A549 treated with Mapracorat at 1 μM for 4 hours (cell line): ENCODE data around the gene ENTREP3. TPM values are rescaled to one million over a fixed set of nuclear protein-coding genes. Genes with fewer than 3 reads are reported as not detected.

Experiments
- total RNA-seq: library from RNA; stranded (reverse); fragments of 200-300 nt; extraction: Qiagen RNA extraction; gene quantifications from 5 replicates; pipeline ENCODE4 v1.2.3, GENCODE V29; 2022

ENTREP3 gene, protein sequence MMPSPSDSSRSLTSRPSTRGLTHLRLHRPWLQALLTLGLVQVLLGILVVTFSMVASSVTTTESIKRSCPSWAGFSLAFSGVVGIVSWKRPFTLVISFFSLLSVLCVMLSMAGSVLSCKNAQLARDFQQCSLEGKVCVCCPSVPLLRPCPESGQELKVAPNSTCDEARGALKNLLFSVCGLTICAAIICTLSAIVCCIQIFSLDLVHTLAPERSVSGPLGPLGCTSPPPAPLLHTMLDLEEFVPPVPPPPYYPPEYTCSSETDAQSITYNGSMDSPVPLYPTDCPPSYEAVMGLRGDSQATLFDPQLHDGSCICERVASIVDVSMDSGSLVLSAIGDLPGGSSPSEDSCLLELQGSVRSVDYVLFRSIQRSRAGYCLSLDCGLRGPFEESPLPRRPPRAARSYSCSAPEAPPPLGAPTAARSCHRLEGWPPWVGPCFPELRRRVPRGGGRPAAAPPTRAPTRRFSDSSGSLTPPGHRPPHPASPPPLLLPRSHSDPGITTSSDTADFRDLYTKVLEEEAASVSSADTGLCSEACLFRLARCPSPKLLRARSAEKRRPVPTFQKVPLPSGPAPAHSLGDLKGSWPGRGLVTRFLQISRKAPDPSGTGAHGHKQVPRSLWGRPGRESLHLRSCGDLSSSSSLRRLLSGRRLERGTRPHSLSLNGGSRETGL
- total RNA-seq = 27.1 to 36.5 TPM (median 33.7 TPM) in 5 replicates

DNA sequence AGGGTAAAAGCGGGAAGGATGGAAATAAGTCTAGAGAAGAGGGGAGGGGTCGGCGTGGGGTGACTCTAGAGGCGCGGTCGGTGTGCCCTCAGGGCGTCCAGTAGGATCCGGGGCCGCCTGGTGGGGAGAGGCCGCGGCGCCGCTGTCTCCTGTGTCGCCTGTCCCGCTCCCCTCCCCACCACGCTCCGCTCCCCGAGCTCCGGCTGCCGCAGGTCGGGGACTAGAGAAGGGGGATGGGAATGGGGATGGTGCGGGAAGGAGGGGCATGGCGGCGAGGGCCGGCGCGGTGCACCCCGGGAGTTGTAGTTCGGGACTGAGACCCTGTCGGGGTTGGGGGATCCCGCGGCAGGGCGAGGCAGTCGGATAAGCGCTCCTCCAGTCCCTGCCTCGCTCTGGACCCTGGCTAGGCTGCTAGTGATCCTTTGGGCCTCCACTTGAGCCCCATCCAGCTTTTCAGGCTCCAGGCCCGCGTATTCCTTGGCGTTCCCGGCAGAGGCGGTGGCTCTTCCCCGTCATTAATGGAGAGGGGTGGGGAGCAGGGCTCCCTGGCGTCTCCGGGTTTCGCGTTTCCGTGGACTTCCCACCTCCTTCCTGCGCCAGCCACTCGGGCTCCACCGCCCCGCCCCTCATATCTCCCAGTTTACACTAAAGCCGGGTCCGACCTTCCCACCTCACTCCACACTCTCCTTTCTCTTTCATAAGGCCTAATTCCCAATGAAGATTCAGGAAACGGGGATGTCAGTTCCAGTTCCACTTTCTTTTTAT is at the start of gene ENTREP3:
ENTREP3 (minus strand) TSS at position 241 of the 765 bp plus-strand sequence. CDS start 606 bp downstream, outside the sequence.

DNA sequence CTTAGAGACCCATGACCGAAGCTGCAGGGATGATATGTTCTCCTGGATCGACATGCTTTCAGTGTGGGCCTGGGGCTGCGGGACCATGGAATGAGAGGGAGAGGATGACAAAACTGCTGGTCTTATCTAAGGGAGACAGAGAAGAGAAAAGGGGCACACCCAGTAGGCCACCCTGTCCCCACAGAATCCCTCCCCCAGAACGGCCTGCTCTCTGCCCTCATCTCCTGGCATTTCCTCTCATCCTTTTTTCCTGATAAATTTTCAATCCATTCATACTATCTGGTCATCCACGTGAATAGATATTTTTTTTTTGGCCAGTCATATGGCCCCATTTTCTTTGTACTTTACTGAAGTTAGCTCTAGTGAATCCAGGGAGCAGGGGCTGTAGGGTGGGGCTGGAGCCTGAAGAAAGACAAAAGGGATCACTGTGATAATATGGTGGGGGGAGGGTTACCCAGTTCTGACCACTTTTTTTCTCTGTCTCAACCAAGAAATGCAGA is 46.1 kb upstream of the ENTREP3 start, which contains the start of gene PKLR:
PKLR (minus strand) TSS at position 97 of the 500 bp plus-strand sequence; CDS start at position 54, 43 bp downstream.

DNA sequence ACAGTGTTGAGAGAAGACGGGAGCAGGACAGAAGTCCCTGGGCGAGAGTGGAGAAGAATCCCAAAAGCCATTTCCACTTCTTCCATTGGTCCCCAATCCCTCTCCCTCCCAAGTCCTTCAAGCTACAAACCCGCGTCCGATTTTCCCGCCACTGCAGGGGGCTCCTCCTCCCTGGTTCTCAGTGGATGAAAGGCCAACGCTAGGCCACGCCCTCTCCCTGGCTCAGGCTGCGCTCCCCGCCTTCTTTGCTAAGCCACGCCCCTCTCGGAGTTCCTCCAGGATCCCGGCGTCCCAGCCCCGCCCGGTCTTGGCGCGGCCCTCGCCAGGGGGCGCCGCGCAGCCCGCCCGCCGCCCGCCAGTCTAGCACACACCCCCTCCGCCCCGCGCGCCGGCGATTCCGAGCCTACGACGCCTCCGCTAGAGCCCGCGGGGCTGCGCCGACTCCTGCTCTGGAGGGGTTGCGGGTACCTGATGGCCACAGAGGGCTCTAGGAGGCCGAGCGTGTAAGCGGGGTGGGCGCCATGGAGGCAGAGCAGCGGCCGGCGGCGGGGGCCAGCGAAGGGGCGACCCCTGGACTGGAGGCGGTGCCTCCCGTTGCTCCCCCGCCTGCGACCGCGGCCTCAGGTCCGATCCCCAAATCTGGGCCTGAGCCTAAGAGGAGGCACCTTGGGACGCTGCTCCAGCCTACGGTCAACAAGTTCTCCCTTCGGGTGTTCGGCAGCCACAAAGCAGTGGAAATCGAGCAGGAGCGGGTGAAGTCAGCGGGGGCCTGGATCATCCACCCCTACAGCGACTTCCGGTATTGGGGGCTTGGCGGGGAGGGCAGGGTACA is 22.0 kb upstream of the ENTREP3 start, which contains the start of gene HCN3:
HCN3 (plus strand) TSS at position 394 of the 832 bp plus-strand sequence; CDS start at position 522, 128 bp downstream.

DNA sequence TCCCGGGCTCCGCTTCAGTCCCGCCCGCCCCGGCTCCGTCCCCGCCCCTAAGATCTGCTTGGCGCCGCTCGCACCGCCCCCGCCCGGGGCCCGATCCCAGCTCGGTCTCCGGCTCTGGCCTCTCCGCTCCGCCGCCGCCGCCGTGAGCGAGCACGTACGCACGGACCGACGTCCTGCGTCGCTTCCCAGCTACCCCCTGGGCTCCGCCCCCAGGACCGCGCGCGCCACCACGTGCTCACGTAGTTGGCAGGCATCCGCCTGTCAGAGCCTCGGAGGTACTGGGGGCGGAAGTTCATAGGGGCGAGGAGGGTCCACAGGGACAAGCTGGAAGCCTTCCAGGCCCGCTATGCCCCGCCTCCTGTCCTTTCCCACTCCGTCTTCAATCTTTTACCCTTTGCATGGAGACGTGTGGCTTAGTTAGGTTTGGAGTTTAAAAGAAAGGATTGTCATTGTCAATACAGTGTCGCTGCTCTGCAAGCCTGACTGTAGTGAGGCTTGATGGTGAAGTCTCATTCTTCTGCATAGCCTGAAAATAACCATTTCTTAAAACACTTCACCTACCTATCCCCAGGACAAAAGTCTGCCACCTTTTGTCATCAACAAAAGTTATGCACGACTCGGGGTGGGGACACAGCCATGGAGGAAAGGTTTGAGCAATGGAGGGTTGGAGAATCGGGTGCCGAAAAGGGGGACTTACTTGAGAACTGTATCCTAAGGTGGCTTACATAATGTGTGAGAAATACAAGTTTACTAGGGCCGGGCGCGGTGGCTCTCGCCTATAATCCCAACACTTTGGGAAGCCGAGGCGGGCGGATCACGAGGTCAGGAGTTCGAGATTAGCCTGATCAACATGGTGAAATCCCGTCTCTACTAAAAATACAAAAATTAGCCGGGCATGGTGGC is 18.3 kb upstream of the ENTREP3 start, which contains the start of gene CLK2:
CLK2 (minus strand) TSS at position 162 of the 903 bp plus-strand sequence. CDS start 2,527 bp downstream, outside the sequence.

DNA sequence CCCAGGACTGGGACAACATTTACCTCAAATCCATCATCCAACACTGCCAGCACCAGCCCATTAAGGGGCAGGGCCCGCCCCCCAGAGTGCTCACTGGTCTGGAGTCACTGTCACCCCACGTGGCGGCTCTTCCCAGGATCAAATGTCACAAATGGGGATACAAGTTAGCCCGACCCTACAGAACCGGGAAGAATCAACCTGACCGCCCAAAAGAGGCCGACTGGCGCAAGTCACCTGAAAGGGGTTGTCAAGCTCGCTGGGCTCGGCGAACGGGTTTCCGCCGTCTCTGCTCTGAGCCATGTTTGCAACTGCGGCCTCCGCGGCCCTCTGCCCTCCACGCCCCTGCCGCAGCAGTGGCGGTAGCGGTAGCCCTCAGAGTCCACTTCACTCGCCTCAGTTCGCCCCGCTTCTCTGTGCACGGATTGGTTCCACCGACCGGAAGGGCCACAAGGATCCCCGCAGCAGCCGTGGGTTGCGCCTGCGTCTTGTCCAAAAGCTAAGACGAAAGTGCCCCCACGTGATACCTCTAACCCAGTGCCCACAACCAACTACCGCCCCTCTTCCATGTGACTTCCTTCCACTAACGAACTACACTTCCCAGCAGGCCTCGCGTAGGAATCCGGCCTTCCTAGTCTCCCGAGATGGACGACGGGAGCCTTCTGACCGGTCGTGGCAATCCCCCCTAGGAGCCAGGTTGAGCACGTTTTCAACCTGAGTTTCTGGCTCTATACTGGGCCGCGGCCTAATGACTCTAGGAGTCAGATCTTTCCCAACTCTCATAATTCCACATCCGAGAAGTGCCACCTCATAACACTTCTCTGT is 6.8 kb upstream of the ENTREP3 start, which contains the start of gene SCAMP3:
SCAMP3 (minus strand) TSS at position 509 of the 822 bp plus-strand sequence; CDS start at position 300, 209 bp downstream.

DNA sequence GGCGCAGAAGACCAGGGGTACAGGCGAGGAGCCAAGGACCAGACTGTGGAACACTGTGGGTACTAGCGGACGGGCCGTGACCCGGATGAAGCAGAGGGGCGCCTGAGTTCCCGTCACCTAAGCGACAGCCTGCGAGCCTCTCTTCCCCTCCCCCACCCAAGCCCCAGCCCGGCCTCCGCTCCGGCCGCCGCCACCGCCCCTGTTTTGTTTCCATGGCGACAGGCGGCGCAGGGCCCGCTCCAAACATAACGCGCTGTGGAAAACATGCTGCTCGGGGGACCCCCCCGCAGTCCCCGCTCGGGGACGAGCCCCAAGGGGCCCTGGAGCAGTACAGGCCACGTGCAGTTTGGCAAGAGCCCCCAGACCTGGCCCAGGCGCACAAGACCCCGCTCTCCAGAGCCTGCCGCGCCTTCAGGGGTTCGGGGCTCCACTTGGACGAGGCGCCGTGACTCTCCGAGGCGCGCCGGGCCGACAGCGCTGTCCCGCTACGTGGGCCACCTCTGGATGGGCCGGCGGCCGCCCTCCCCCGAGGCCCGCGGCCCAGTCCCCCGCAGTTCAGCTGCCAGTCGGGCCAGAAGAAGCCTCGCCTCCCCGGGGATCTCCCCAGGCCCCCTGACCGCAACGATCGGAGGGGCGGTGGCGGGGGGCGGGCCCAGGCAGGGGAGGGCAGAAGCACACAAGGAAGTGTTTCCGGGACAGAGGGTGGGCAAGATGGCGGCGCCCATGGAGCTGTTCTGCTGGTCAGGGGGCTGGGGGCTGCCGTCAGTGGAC is 46.6 kb downstream of the ENTREP3 start, which contains the start of gene MTX1:
MTX1 (plus strand) TSS at position 155 of the 771 bp plus-strand sequence; CDS start at position 265, 110 bp downstream.

DNA sequence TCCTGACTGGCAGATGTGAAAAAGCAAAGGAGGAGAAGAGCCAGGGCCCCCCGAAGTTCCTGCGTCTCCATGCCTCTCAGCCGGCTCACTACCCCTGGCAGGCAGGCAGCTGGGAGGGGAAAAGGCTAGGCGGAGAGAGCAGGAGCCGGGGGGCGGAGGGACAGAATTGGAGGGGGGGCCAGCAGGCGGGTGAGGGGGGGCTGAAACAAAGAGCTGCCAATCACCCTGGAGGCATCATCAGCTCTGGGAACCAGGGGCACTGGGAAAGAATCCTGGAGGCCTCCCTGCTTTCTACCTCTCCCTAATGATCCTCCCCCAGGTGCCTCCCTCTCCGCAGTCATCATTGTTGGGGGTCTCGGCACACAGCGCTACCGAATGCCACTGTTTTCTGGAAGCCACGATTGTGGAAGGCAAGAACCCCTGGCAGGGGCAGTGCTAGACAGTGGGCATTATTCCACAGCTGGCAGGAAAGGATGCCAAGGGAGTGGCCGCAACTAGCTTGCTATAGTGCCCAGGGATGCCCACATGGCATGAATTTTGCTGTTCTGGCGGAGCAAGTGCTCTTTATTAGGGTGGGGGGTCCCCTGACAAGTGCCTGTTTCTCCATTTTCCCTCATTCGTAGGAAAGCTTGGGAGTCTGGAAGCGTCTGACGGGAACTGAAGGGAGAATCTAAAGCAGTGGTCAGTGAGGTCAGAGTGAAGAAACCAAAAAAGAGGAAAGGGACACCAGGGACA is 47.3 kb downstream of the ENTREP3 start, which contains the start of gene THBS3:
THBS3 (minus strand) TSS at position 92 of the 735 bp plus-strand sequence; CDS start at position 71, 21 bp downstream.

Other genes with a start within 250 kb of the ENTREP3 start
- 0.35 to 0.69 TPM (median 0.52 TPM) in 5 replicates for gene DCST2, start 221.7 kb downstream of the ENTREP3 start, total RNA-seq
- gene DCST1, start 221.7 kb downstream of the ENTREP3 start, total RNA-seq = not detected in 5 replicates
- gene ADAM15, start 204.2 kb downstream of the ENTREP3 start, total RNA-seq = 70.7 to 109 TPM (median 98.7 TPM) in 5 replicates
- 10.5 to 14.3 TPM (median 12.2 TPM) in 5 replicates for gene EFNA4, start 191.7 kb downstream of the ENTREP3 start, total RNA-seq
- gene EFNA3, start 176.6 kb downstream of the ENTREP3 start, total RNA-seq = 7.8 to 10.8 TPM (median 10.0 TPM) in 5 replicates
- gene EFNA1, start 127.6 kb downstream of the ENTREP3 start, total RNA-seq = 27.7 to 35.5 TPM (median 29.2 TPM) in 5 replicates
- gene SLC50A1, start 119.6 kb downstream of the ENTREP3 start, total RNA-seq = 31.2 to 37.9 TPM (median 34.9 TPM) in 5 replicates
- gene DPM3, start 115.0 kb downstream of the ENTREP3 start, total RNA-seq = 67.0 to 104 TPM (median 99.3 TPM) in 5 replicates
- gene KRTCAP2, start 82.2 kb downstream of the ENTREP3 start, total RNA-seq = 225 to 271 TPM (median 238 TPM) in 5 replicates
- gene TRIM46, start 81.6 kb downstream of the ENTREP3 start, total RNA-seq = 1.8 to 3.3 TPM (median 2.4 TPM) in 5 replicates
- gene THBS3, start 47.6 kb downstream of the ENTREP3 start, total RNA-seq = 6.9 to 10.1 TPM (median 8.9 TPM) in 5 replicates
- gene MTX1, start 46.8 kb downstream of the ENTREP3 start, total RNA-seq = 67.9 to 77.0 TPM (median 73.4 TPM) in 5 replicates
- 105 to 138 TPM (median 121 TPM) in 5 replicates for gene SCAMP3, start 6.9 kb upstream of the ENTREP3 start, total RNA-seq
- 20.9 to 32.8 TPM (median 24.4 TPM) in 5 replicates for gene CLK2, start 18.0 kb upstream of the ENTREP3 start, total RNA-seq
- gene HCN3, start 22.0 kb upstream of the ENTREP3 start, total RNA-seq = 4.0 to 6.8 TPM (median 4.6 TPM) in 5 replicates
- 0.04 to 0.10 TPM (median 0.04 TPM) in 3 of 5 replicates, not detected in the others for gene PKLR, start 46.0 kb upstream of the ENTREP3 start, total RNA-seq
- gene FDPS, start 53.4 kb upstream of the ENTREP3 start, total RNA-seq = 162 to 194 TPM (median 163 TPM) in 5 replicates
- 39.0 to 57.4 TPM (median 54.8 TPM) in 5 replicates for gene RUSC1, start 65.4 kb upstream of the ENTREP3 start, total RNA-seq